Mucosa of stomach (tissue), 1 donor: ENCODE results near the gene TIMM23.
"Not testable (repeated sequence)": the region's sequence is repeated elsewhere in the genome, so short reads cannot be mapped to it uniquely, and the experiment has no call there.

Source experiments
- H3K27me3 ChIP-seq: one replicate; pipeline ENCODE4 v1.7.0; 2013; ENCODE audit warnings: mild to moderate bottlenecking, low read length; ENCODE audit not compliant: control insufficient read depth, insufficient read depth
- H3K36me3 ChIP-seq: one replicate; pipeline ENCODE4 v1.7.0; 2013; ENCODE audit warnings: low read length; ENCODE audit not compliant: control insufficient read depth, insufficient read depth
- H3K4me1 ChIP-seq: one replicate; pipeline ENCODE4 v1.7.0; 2013; ENCODE audit warnings: mild to moderate bottlenecking, low read length; ENCODE audit not compliant: control insufficient read depth, insufficient read depth
- H3K4me3 ChIP-seq: one replicate; pipeline ENCODE4 v1.7.0; 2013; ENCODE audit warnings: low read length
- H3K9ac ChIP-seq: one replicate; pipeline ENCODE4 v1.7.0; 2013; ENCODE audit warnings: mild to moderate bottlenecking, low read length, moderate library complexity
- H3K9me3 ChIP-seq: one replicate; pipeline ENCODE4 v1.7.0; 2013; ENCODE audit warnings: mild to moderate bottlenecking, low read length, moderate library complexity; ENCODE audit not compliant: control insufficient read depth
- donor health status: Pancreatic carcinoma.

TIMM23 gene

DNA sequence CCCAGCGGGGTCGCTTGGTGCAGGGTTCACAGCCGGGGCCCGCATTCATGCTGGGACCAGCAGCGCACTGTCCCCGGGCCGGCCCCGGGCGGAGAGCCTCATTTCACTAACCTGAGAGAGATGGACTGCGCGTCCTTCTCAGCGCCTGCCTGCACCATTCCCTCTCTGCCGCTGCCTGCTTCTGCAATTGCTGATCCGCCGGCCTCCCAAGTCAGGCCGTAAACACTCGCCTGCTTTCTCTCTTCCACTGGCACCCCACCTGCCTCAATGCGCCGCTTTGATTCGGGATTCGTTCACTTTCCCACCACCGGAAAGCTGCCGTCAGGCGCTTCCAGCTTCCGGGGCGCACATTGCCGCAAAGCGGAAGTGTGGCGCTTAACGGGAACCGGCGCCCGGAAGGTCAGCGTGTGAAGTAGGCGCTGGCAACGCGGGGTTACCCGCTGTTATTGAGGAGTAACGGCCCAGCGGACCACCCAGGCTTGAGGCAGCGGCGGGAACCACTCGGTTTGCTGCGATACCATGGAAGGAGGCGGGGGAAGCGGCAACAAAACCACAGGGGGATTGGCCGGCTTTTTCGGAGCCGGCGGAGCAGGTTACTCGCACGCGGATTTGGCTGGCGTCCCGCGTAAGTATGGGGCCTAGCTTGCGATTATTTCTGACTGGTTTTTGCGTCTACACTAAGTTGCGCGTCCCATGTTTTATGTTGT lies at the start of gene TIMM23:
Gene TIMM23 (plus strand): TSS at position 384 of the 707 bp plus-strand sequence. CDS start 136 bp downstream, at position 520.
- not testable (repeated sequence) for H3K27me3 ChIP-seq, H3K4me1 ChIP-seq, H3K36me3 ChIP-seq, H3K9me3 ChIP-seq
- H3K9ac ChIP-seq: peak within 1 kb of the TSS; percentile 78
- H3K4me3 ChIP-seq: peak within 1 kb of the TSS; percentile 44

GRCh38 chr10:45926790-45927189 lies 45.5 kb upstream of the TIMM23 start:
- H3K27me3 ChIP-seq, H3K9ac ChIP-seq, H3K4me1 ChIP-seq, H3K4me3 ChIP-seq, H3K36me3 ChIP-seq, H3K9me3 ChIP-seq: not testable (repeated sequence)

- H3K9me3 ChIP-seq, H3K9ac ChIP-seq, H3K4me1 ChIP-seq, H3K4me3 ChIP-seq, H3K36me3 ChIP-seq, H3K27me3 ChIP-seq: not testable (repeated sequence)
Measured at GRCh38 chr10:45931305-45931704, 41.0 kb upstream of the TIMM23 start.

- not testable (repeated sequence) for H3K27me3 ChIP-seq, H3K36me3 ChIP-seq, H3K9me3 ChIP-seq, H3K9ac ChIP-seq, H3K4me1 ChIP-seq, H3K4me3 ChIP-seq
Measured at GRCh38 chr10:45934788-45935187, 37.5 kb upstream of the TIMM23 start.

DNA sequence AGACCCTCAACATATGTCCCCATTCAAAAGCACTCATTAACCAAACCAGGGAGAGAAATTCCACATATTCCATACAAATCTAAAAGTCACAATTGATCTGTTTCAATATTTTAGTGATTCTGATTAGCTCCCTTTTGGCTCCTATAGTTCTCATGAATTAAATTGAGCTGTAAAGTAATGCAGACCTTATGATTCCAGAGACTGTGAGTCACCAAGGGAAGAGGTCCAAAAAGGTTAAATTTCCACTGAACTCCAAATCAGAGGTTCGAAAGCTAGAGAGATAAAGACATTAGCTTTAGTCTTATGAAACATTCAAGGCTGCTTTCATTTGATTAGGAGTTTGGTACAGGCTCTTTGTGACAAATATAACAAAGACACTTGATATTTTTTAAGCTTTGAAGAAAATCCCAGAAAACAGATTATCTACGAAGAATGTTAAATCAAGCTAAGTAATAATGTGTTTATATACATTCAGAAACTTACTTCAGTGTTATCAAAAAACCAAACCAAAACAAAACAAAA lies 33.1 kb upstream of the TIMM23 start:
- H3K4me1 ChIP-seq, H3K9me3 ChIP-seq, H3K36me3 ChIP-seq, H3K9ac ChIP-seq, H3K4me3 ChIP-seq, H3K27me3 ChIP-seq: not testable (repeated sequence)

DNA sequence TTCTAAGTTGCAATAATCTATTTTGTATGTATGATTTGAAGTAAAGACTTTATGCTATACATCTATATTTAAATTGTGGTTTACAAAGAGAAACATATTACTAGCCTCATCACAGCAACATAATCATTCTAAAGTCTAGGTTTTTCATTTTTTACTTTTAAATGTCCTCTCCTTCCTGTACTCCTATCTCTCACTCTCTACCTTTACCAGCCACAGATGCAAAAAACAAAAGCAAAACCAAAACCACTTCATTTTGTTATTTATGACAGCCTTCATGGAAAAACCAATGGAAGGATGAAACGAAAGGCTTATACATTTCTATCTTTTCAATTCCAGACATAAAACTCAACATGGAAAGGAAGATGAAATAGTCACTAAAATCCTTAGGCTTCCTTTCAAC lies 31.1 kb upstream of the TIMM23 start:
- not testable (repeated sequence) for H3K4me1 ChIP-seq, H3K9ac ChIP-seq, H3K27me3 ChIP-seq, H3K36me3 ChIP-seq, H3K9me3 ChIP-seq, H3K4me3 ChIP-seq

- not testable (repeated sequence) for H3K36me3 ChIP-seq, H3K9me3 ChIP-seq, H3K4me1 ChIP-seq, H3K9ac ChIP-seq, H3K27me3 ChIP-seq, H3K4me3 ChIP-seq
Measured at GRCh38 chr10:45945476-45945875, 26.8 kb upstream of the TIMM23 start.

GRCh38 chr10:45947363-45947762 lies 24.9 kb upstream of the TIMM23 start:
- not testable (repeated sequence) for H3K4me3 ChIP-seq, H3K9ac ChIP-seq, H3K36me3 ChIP-seq, H3K9me3 ChIP-seq, H3K27me3 ChIP-seq, H3K4me1 ChIP-seq

- not testable (repeated sequence) for H3K27me3 ChIP-seq, H3K4me3 ChIP-seq, H3K36me3 ChIP-seq, H3K4me1 ChIP-seq, H3K9ac ChIP-seq, H3K9me3 ChIP-seq
Measured at GRCh38 chr10:45948801-45949200, 23.5 kb upstream of the TIMM23 start.

GRCh38 chr10:45954367-45954766 lies 17.9 kb upstream of the TIMM23 start:
- not testable (repeated sequence) for H3K9me3 ChIP-seq, H3K4me1 ChIP-seq, H3K4me3 ChIP-seq, H3K36me3 ChIP-seq, H3K9ac ChIP-seq, H3K27me3 ChIP-seq

DNA sequence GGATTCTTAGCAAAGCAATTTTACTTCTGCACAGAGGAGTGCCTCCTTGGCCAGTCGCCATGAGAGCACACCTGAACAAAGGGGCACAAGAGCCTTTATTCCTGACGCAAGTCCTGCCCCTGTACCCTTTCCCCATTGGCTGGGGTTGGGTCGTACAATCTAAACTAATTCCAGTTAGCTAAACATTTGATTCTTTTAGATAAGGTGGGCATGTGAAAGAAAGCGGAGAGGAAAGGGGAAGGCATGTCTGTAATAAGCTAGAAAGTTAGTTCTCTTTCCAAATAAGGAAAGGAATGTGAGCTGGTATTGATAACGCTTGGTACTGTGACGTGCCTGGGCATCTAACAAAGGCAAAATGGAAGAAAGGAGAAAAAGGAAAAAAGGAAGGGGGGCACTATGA lies 15.7 kb upstream of the TIMM23 start:
- not testable (repeated sequence) for H3K27me3 ChIP-seq, H3K9ac ChIP-seq, H3K4me1 ChIP-seq, H3K9me3 ChIP-seq, H3K36me3 ChIP-seq, H3K4me3 ChIP-seq

DNA sequence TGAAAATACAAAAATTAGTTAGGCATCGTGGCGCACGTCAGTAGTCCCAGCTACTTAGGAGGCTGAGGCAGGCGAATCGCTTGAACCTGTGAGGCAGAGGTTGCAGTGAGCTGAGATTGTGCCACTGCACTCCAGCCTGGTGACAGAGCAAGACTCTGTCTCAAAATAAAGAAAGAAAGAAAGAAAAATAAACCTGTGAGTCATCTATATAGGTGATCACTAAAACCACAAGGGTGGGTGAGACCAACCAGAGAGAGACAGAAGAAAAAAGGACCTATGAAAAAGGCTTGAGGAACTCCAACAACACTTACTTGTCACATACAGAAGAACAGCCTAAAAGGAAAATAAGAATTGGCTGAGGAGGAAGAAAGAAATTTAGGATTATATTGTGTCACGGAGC lies 14.4 kb upstream of the TIMM23 start:
- not testable (repeated sequence) for H3K4me3 ChIP-seq, H3K9me3 ChIP-seq, H3K36me3 ChIP-seq, H3K9ac ChIP-seq, H3K27me3 ChIP-seq, H3K4me1 ChIP-seq
